ENCODE data around the gene TUBB2A.
"Not testable (repeated sequence)": the region's sequence is repeated elsewhere in the genome, so short reads cannot be mapped to it uniquely, and the experiment has no call there.

Gene TUBB2A

DNA sequence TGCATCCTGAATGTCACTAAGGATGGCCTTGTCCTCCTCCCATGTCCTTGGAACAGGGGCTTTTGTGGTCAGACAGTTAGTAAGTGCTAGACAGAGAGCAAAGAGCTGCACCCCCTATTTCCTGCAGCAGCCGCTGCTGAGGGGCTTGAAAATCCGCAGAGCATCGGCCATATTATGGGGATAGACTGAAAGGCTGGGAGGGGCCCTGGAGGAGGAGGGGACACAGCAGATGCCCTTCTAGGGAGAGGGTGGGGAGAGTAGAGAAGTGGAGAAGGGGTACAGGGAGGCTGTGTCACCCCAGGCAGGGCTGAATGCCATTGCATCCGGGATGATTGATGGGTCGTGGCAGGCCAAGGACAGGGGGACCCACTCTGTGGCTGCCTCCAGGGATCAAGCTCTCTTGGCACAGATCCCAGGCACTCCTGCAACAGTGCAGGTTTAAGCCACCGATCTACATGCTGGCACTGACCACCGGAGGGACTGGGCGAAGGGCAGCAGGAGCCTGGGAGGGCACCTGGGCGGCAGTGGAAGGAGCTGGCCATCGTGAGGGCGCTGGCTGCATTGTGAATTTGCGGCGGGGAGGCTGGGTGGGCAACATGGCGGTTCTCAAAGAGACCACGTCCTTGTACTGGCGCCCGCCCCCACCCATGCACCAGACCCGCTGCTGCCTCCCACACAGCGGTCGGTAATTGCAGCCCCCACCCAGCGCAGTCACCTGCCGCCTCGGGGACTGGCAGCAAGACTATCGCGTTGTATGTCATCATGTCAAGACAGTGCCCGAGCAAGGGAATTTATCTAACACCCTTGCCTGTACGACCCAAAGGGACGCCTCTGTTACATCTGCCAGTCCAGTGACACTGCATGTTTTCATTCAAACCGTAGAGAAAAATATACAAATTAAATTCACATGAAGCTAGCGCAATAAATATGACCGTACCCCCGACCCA, 887 bp downstream of the TUBB2A start:
- DNase-seq (ENCODE audit: low read depth in 2 of 2) = not testable (repeated sequence)

GRCh38 chr6:3155416-3155815, 1.9 kb downstream of the TUBB2A start:
- DNase-seq (ENCODE audit: low read depth in 2 of 2) = not testable (repeated sequence)

DNA sequence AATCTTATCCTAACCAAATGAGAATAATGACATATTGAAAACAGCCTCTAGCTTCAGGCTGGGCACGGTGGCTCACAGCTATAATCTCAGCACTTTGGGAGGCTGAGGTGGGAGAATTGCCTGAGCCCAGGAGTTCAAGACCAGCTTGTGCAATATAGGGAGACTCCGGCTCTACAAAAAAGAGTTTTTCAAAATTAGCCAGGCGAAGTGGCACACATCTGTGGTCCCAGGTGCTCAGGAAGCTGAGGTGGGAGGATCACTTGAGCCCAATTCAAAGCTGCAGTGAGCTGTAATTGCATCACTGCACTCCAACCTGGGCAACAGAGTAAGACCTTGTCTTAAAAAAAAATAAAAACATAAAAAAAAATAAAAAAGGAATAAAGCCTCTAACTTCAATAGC, 4.7 kb downstream of the TUBB2A start:
- DNase-seq (ENCODE audit: low read depth in 2 of 2) = no peak

- DNase-seq (ENCODE audit: low read depth in 2 of 2) = no peak
Measured at GRCh38 chr6:3151691-3152090, 5.7 kb downstream of the TUBB2A start.

DNA sequence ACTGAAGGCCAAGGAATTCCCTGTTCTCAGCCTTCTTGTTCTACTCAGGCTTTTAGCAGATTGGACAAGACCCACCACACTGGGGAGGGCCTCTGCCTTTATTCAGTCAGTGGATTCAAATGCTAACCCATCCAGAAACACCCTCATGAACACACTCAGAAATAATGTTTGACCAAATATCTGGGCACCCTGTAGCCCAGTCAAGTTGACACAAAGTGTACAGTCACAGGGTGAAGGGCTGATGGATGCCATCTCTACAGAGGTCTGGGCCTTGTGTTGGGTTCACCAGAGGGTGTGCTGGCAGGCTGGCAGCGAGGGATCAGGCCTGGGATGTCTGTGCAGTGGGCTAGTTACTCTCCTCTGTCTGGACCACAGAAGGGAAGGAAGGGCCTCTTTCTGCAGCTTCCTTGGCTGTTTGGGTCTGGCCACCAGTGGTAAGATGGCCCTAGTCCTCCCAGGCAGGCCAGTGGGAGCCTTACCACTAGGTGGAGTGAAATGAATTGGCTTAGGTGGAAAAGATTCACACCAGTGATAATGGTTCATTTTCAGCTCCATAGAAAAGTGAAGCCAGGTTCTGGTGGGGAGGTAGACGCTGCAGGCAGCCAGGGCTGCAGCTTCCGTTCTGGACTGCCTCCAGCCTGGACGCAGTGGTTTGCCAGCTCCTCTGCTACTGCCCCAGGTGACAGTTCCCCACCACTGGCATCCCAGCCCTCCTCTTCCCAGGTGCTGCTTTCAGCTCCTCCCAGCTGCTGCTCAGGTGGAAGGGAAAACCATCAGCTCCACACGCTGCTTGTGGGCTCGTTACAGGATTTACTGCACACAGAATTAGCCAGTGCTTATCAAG, 9.2 kb downstream of the TUBB2A start:
- DNase-seq (ENCODE audit: low read depth in 2 of 2) = no peak

GRCh38 chr6:3144571-3144970, 12.8 kb downstream of the TUBB2A start:
- no peak for DNase-seq (ENCODE audit: low read depth in 2 of 2)

DNA sequence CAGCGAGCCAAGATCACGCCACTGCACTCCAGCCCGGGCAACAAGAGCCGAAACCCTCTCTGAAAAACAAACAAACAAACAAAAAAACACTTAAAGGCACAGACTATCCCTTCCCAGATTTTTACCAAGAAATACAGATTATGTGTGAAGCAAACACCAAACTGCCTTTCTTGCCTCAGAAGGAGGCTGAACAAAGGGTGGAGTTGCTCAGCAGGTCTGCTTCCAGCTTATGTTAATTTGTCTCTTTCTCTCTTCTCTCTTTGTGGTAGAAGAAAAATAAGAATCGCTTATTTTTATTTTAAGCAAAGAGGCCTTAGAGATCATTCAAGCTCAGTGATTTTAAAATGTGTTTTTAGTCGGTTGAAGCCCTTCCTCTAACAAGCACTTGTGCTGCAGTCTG, 14.2 kb downstream of the TUBB2A start:
- no peak for DNase-seq (ENCODE audit: low read depth in 2 of 2)

DNA sequence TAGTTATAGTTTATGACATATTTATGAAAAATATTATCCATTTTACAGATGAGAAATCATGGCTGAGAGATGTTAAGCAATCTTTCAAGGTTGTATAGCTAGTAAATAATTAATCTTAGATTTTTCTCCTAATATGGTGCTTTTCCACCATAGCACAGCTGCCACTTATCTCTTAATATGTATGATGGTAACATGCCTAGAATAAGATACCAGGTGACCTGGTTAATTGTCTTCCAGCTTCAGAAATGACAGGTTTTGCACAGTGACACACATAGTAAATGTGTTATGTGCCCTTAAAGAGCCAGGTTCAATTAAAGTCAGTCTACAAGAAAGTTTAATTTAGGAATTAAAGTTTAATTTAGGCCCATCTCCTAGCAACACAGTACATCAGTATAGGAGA, 14.8 kb downstream of the TUBB2A start:
- DNase-seq (ENCODE audit: low read depth in 2 of 2) = no peak

DNA sequence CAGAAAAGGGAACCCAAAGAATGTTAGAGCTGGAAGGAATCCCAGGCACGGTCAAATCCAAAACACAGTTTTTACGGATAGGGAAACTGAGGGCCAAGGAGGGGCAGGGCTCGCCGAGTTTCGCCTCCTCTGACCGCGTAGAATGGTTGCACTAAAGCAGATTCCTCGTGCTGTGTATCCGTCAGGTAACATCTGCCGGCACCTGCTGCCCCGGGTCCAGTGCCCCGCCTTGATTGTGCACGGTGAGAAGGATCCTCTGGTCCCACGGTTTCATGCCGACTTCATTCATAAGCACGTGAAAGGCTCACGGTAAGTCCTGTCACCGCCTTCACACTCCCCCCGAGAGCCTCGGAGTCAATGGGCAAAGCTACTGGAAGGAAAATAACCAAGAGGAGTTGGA, 17.1 kb downstream of the TUBB2A start:
- DNase-seq (ENCODE audit: low read depth in 2 of 2) = no peak

DNA sequence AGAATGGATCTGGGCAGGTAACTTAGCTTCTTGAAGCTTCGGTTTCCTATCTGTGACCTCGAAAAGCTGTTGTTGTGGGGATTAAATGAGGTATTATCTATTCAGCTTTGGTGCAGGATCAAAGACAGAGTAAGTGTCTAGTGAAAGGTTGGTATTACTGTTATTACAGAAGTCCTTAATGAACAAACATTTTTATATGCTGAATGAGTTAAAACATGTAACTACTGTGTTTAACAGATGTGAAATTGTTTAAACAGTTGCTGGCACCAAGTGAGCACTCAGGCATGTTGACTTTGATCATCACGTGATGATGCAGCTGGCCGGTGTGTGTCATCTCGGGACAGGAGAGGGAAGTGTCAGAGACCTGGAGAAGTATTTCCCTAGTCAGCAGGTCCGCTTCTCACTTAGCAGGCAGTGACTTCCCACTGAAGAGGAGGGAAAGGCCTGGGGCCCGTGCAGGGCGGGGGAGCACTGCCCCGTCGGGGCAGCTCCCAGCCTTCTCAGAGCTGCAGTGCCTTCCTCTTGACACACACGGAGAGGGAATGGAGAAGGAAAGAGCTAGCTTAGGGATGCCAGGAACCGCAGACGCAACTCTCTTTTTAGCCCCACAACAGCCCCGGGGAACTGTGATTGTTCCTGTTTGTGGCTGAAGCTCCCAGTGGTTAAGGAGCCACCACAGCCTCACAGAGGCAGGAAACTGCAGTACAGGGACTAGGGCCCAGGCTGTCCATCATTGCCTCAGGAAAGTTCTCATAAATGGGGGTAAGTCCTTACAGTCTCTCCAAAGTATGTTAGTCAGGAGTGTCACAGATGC, 18.0 kb downstream of the TUBB2A start:
- no peak for DNase-seq (ENCODE audit: low read depth in 2 of 2)

GRCh38 chr6:3138341-3138740, 19.0 kb downstream of the TUBB2A start:
- no peak for DNase-seq (ENCODE audit: low read depth in 2 of 2)

GRCh38 chr6:3137873-3138272, 19.5 kb downstream of the TUBB2A start:
- not testable (repeated sequence) for DNase-seq (ENCODE audit: low read depth in 2 of 2)

DNA sequence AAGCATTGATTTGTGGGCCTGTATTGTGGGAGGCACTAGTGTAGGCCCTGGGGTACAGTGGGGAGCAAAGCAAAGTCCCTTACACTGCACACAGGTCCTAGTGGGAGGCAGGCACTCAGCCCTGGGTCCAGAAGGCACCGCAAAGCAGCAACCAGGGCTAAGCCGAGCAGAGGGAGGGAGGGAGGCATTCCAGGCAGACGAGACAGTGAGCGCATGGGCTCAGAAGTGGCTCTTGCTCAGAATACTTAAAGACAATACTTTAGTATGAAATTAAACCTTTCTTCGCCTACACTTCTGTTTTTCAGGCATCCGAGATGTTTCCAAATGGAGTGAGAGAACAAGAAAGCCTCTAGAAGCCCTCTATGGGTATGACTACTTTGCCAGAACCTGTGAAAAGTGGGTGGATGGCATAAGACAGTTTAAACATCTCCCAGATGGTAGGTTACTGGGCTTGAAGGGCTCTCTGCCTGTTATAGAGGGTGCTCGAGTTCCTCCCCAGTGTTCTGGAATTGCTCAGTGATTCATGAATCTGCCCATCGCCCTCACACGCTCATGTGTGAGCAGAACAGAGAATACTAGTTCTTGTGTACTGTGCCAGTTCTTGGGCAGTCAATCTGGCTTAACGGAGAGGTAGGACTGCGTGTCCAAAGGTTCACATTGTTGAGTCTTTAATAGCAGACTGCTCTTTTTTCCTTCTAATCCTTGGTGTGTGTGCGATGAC, 20.1 kb downstream of the TUBB2A start:
- DNase-seq (ENCODE audit: low read depth in 2 of 2) = no peak

DNA sequence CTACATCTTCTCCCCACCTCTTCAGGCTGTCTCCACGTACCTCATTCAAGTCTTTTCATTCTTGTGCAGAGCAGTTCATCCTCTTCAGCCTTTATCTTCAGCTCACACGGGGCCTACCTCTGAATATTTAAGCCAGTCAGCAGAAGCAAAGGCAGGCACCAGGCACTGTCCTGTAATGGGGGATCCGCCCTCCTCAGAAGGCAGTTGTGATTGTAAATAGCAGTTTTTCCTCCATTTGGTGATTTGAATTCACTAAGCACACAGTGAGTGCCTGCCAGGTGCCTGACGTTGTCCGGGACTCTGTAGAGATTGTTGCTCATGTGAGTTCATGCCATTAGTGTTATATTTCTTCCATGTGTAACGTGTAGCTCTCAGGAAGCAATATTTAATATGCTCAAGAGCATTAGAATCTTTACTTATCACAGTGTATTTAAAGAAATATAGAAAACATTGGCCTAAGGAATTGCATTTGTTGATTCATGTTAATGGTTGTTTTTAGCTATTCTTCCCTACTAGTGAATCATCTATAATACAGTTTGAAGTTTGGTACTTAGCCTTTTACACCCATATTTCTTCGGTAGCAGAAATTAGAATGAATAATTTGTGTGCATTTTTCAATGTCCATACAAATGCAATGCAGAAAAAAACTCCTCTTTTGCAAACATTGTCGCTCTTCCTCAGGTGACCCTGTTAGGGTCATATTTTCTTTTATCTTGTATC, 20.9 kb downstream of the TUBB2A start:
- no peak for DNase-seq (ENCODE audit: low read depth in 2 of 2)

GRCh38 chr6:3135668-3136291, 21.6 kb downstream of the TUBB2A start:
- DNase-seq (ENCODE audit: low read depth in 2 of 2) = no peak

DNA sequence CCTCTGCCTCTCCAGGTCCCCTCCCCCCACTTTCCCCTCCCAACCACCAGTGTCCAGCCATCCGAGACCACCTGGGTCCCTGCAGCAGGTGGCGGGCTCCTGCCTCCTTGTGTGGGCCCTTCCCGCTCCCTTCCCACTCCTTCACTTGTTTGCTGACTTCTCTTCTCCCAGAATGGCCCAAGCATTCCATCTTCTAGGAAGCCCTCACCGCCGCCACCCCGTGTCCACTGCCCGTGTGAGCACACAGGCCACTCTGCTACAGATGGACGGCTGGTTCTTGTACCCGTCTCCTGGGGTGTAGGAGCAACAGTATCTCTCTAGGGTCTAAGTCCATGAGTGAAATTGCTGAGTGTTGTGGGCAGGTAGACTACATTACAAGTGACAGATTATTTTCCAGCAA, 23.8 kb downstream of the TUBB2A start:
- no peak for DNase-seq (ENCODE audit: low read depth in 2 of 2)

DNA sequence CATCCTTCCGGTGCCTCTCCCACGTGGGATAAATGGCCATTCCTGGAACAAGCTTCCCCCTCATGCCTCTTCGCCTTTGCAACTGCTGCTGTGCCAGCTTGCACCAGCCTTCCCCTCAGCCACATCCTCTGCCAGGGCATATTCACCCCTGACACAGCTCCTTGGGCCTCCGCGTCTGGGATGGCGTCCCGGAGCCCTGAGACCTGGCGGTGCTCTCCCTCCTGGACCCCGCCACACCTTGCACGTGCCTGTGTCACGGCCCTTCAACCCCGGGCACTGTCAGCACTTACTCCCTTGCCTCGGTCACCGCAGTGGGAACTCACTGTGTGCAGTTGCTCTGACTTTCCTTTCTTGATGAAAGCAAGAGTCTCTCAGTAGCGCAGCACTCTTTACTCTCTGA, 25.6 kb downstream of the TUBB2A start:
- DNase-seq (ENCODE audit: low read depth in 2 of 2) = no peak

DNA sequence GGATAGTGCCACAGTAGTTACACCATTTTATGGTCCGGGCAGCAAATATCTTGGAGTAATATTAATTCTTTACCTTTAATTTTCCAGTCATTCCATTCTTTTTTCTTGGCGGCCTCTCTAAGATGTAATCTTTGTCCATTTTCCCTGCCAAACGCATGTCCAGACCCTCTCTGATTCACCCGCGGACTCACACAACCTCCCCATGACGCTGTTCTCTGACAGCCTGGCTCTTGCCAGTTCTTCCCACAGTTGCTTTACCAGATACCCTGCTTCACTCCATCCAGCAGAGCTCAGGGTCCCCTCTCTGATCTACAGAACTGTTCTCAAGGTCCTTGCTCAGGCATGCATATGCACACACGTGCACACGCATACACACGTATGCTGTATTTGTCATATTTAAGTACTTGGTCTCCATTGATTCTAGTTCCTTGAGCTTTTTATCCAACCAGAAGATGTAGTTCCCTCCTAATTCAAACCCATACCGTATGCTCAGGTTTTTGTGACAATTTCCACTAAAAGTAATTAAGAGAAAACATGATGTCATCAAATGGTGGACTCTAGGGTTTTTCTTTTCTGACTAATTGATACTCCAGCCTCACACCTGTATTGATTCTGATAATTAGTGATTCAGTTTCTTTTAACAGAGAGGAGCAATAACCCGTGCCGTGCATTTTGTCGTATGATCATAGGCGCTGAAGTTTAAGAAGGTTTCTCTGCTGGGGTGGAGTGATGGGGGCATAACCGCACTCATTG, 28.8 kb downstream of the TUBB2A start:
- DNase-seq (ENCODE audit: low read depth in 2 of 2) = no peak

- DNase-seq (ENCODE audit: low read depth in 2 of 2) = no peak
Measured at GRCh38 chr6:3125815-3126214, 31.5 kb downstream of the TUBB2A start.

Measured in stimulated activated CD8-positive, alpha-beta memory T cell treated with anti-CD3 and anti-CD28 coated beads, Interleukin-2, amount 100 ng/mL, for 48 hours (primary cell).